Neural progenitor cell (in vitro differentiated cells): ENCODE measurements around the gene CIAPIN1.

Experiments
- CTCF ChIP-seq: fragments of 200-600 bp; sonication (generic); IDR thresholded peaks from 2 replicates; pipeline ENCODE4 v1.5.1; 2017; ENCODE audit warnings: antibody characterized with exemption, mild to moderate bottlenecking
- EZH2 ChIP-seq: fragments of 200-600 bp; sonication (generic); IDR thresholded peaks from 2 replicates; pipeline ENCODE4 v1.6.1; 2017; ENCODE audit warnings: antibody characterized with exemption, mild to moderate bottlenecking, moderate library complexity

- TF ChIP-seq CTCF (no peak), EZH2 (no peak)
These were observed 1.7 kb downstream of the CIAPIN1 start for GRCh38 chr16:57445510-57445909.
